ENCODE data around the gene DYTN.

Gene DYTN

GRCh38 chr2:206611736-206612135 is 106.5 kb downstream of the DYTN start:
- no peak for DNase-seq (ENCODE audit: low read depth in 2 of 2)

DNA sequence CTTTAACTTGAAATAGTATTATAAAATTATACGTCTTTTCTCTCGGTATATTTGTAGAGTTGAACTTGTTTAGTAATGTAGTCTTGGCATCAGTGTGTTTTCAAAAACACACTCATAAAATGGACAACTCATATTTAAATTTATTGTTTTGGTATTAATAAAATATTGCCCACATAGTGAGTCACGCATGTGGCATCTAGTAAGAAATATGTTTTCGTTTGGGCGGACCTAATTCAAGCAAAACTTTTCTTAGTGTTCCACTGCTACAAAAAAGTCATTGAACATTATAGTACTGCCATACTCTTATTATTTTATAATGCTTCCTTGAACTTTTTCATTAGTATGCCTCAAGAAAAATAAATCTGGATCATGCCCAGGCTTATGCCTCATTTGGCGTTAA is 107.0 kb downstream of the DYTN start:
- no peak for DNase-seq (ENCODE audit: low read depth in 2 of 2)

GRCh38 chr2:206610451-206610850 is 107.7 kb downstream of the DYTN start:
- DNase-seq (ENCODE audit: low read depth in 2 of 2), result no peak

DNA sequence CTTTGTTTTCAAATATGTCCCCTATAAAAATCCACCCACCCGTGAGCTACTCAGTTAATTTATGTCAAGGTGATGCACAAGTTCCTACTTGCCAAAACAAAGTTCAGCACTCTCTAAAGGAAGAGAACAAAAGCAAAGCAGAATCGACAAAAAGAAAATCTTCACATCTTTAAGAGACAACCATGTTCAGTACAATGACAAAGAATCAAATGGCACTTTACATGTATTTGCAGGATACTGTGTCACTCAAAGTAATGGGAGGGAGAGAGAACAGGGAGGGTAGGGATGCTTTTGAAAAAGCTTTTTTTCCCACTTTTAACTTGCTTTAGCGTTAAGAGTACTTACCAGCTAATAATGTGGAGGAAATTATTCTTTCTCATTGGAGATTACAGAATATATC is 115.0 kb downstream of the DYTN start:
- DNase-seq (ENCODE audit: low read depth in 2 of 2), result no peak
